Measurements from ENCODE around the gene RHOXF2.
"Not testable (repeated sequence)": the region's sequence is repeated elsewhere in the genome, so short reads cannot be mapped to it uniquely, and the experiment has no call there.

Gene RHOXF2, protein sequence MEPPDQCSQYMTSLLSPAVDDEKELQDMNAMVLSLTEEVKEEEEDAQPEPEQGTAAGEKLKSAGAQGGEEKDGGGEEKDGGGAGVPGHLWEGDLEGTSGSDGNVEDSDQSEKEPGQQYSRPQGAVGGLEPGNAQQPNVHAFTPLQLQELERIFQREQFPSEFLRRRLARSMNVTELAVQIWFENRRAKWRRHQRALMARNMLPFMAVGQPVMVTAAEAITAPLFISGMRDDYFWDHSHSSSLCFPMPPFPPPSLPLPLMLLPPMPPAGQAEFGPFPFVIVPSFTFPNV
- total RNA-seq: 0 reads per million in 2 donors

DNA sequence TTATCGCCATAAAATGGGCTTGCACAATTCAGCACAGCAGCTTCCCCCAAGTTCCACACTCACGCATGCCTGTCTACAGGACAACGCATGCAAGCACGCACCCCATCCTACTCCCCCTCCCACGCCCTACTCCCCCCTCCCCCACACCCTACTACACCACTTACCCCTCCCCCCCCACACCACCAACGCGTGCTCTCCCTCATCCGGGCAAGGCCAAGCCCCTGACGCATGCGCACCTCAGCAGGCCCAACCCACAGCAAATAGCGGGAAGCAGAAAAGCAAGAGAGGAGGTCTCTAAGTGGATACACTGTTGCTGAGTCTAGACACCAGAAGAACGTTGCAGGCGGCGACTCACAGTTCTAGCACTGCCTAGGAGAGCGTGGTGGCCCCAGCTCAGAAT is at the start of gene RHOXF2:
Gene RHOXF2 (plus strand): TSS at position 301 of the 400 bp plus-strand sequence. CDS start 138 bp downstream, outside the sequence.
- DNase-seq: not testable (repeated sequence)

DNA sequence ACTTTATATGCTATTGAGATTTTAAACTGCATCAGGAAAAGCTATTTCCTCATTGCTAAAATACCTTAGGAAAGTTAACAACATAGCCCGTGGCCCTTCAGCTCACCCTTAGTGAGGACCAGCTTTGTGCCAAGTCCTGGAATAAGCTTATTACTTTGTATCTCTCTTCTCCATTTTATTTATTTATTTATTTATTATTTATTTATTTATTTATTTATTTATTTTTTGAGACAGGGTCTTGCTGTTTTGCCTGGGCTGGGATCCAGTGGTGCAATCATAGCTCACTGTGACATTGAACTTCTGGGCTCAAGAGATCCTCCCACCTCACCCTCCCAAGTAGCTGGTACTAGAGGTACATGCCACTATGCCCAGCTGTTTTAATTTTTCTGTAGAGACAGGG is 49.0 kb upstream of the RHOXF2 start:
- no peak for DNase-seq

DNA sequence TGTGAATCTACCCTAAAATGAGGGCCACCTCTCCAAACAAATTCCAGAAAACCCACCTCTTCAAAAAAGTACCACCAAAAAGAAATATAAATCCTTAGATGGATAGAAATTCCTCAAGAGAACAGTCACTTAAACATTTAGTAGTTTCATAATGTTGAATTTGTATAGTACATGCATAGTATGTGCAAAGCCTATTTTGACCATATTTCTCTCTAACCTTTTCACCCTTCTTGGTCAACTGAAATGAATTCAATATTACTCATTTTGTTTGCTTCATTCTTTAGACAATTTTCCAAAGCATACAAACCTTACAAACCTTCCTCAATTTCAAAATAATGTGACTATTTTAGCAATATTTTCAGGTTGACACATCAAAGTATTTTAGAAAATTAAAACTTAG is 46.8 kb upstream of the RHOXF2 start:
- DNase-seq: no peak

DNA sequence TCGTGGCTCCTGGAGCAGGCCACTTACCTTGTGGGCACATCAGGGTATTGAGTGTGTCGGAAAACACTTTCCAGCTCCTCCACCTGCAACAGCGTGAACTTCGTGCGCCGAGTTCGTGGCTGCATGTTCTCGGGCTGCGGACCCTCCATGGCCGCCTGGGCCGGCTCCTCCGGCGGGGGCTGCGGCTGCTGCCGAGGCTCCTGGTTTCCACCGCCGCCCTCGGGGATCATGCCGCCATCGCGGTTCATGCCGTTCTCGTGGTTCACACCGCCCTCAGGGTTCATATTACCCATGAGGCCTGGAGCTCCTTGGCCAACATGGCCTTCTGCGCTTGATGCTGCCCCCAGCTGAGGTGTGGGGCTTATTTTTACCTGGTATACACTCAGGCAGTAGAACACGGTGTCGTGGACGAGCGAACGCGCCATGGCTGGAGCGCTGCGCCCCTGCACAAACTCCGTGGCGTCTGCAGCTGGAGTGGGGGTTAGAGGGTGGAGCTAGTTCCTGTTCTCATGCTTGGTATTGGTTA is 42.9 kb upstream of the RHOXF2 start, which contains the start of gene RHOXF1:
Gene RHOXF1 (minus strand): TSS at position 476 of the 526 bp plus-strand sequence. CDS start 51 bp downstream, at position 425.
- DNase-seq: no peak

DNA sequence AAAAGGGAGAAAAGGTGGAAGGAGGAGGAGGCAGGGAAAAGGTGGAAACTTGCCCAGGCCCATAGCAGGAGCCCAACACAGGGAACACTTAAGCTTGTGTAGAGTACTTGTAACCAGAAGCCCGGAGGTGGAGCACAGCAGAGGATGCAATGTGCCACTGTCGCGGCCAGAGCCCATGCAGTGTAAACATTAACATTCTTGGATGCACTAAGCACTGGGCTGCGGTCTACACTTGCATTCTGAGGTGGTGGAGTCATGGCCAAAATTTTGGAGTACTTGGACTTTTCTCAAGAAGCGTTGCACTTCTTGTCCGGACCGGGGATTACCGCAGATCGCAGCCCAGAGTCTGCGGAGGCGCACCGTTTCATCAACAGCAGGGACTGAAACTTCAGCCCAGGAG is 38.2 kb upstream of the RHOXF2 start:
- no peak for DNase-seq

DNA sequence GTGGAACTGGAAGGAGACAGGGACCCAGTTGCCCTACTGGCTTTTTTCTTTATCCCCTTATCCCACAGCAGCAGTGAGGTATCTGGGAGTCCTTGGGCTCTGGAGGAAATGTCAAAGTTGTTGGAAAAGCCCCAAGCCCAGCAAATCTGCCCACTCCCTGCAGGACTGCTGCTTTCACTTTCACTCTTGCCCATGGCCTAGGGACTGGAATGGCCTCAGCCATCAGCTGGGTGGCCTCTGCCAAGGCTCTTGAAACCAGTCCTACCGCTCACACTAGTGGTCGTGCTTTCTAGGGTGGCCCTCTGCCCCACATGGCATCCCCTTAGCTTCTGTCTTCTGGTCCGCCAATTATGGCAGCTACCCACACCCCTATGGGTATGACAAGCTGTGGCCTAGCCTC is 33.0 kb upstream of the RHOXF2 start:
- DNase-seq: no peak

DNA sequence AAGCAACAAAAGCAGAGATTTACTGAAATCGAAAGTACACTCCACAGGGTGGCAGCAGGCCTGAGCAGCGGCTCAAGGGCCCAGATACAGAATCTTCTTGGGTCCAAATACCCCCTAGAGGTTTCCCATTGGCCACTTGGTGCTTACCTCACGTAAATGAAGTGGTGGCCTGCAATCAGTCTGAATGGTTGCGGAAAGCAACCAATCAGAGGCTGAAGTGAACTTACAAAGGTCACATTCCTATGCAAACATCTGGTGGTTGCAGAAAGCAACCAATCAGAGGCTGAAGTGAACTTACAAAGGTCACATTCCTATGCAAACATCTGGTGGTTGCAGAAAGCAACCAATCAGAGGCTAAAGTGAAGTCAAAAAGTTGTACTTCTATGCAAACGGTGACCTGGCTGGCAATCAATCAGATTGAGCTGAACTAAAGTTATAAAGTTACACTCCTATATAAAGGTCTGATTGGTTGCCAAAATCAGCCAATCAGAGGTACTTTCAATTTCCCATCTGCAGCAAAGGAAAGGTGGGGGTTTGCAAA is 30.0 kb upstream of the RHOXF2 start:
- DNase-seq: not testable (repeated sequence)

DNA sequence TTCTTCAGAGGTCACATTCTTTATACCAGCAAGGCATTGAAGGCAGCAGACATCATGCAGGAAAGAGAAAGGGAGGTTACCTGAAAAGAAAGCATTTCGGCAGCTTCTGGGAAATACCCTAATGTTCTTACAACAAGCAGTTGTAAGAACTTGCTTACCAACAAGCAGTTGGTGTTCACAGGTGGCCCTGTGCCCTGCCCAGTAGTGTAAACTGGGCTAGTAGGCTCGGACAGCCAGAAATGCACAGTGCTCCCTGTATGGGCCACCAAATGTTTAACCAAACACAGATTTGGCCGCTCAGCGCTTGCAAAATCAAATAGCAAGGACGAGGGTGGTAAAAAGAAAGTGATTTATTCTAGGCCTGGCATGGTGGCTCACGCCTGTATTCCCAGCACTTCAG is 22.3 kb upstream of the RHOXF2 start:
- no peak for DNase-seq

DNA sequence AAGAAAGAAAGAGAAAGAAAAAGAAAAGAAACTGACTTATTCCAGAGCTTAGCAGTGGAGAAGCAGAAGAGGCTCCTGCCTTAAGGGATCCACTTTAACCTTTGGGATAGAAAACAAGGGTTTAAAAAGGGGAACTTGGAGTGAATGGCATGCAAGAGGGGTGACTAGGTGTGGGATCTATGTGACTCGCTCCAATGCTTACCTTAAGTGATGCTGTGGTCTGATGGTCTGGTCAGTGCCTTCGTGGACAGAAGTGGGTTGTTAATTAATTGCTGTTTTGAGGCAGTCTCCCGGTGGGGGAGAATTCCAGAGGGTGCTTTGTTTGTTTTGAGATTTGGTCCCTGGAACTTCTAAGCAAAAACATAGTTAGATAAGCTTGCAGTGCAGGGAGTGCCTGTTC is 21.6 kb upstream of the RHOXF2 start:
- DNase-seq: no peak

DNA sequence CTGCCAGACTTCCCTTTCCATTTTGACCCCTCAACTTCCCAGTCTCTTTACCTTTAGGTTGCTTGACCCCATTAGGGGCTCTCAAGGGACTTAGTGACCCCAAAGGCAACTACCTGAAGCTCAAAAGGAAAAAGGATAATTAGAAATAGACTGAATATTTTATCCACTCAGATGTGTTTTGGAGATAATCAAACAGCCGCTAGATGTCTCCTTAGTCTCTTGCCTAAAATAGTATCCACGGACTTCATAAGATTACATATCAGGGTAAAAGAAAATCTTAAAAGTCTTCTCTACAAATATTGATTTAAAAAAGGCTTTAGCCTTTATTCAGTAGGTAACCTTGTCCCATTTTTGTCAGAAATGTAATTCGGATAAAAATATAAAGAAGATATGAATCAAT is 21.0 kb upstream of the RHOXF2 start:
- DNase-seq: no peak

DNA sequence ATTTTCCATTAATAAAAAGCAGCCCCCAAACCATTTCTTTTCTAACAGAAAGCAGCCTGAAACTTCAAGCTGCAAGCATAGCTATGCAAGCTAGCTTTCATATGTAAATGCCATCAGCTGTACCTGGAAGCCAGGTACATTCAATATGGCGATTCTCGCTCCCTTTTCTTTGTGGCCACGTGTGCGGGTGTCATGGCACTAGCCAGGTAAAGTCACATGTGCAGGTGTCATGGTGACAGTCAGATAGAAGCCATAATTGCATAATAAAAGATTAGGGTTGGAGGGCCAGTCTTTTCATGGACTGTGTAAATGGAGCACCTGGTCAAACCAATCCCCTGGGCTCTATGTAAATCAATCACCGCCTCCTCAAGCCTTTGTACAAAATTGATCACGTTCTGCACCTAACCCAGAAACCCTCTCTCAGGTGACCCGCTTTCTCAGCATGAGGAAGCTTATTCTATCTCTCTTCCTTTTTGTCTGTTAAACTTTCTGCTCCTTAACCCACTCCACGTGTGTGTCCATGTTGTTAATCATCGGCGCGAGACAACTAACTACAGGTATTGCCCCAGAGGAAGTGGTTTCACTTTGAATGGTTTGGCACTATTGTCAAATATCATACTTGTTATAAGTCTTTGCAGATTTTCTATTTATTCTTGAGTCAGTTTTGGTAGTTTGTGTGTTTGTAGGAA is 18.0 kb upstream of the RHOXF2 start:
- DNase-seq: no peak

DNA sequence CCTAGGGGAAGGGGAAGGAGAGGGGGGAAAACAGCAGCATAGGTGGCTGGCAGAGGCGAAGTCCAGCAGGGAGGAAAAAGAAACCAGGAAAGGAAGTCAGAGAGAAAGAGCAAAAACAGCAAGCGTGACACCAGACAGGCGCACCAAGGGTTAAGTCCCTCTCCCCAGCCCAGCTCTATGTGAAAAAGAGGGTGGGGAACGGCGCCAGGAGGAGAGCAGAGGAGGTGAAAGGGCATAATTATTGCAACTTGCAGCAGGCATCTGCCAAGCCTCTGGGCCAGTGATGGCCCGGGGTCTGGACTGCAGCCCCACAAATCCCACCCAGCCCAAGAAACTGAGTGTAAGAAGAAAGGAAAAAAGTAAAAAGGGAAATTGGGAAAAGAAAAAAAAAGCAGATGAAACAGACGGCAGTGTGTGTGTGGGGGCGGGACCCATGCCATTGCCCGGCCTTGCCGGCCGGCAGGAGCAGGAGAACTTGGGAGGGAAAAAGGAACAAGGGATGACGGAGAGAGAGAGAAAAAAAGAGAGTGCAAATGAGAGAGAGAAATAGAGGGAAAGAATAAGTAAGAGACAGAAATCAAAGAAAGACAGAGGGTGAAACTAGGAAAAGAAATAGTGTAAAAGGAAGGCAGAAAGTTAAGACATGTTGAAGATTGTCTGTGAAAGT is 14.1 kb upstream of the RHOXF2 start:
- DNase-seq: no peak

DNA sequence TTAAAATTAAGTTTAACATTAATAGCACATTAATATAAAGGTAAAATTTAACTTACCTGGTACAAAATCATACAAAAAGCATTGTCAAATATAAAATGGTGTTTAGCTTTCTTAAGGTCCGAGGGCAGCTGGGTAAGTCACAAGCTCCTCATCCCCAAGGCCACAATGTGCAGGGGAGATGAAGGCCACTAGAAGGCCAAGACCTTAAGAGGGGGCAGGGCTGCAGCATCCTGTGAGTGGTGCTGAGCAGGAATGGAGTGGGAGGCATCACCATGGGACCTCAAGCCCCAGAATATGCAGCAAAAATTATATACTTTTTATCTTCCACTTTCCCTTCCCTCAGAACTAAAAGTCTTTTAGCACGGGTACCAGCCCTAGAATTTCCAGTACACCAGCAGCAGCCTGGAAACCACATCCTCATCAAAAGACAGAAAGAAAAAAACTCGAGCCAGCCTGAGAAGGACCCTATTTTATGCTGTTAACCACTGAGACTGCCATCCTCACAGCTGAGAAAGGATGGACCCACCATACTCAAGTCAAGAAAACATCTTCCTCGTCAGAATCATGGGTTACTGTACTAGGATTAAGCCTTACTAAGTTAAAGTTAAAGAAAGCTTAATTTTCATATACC is 13.0 kb upstream of the RHOXF2 start:
- DNase-seq: no peak

DNA sequence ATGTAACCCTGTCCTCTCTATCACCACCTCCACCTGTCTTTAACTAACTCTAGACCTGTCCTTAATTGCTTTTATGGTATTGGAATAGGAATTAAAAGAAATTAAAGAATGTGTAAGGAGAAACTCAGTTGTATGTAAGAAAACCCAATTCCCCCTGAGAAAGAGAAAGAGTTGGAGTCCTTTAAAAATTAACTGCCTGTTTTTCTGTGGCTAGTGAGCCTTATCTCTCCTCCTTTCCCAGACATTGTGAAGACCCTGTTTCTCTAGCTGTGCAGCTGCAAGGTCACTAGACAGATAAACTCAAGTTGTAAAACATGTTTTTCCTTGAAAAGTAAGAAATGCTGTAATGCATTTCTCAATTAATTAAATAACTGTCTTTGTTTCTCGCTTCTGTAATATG is 12.1 kb upstream of the RHOXF2 start:
- not testable (repeated sequence) for DNase-seq

DNA sequence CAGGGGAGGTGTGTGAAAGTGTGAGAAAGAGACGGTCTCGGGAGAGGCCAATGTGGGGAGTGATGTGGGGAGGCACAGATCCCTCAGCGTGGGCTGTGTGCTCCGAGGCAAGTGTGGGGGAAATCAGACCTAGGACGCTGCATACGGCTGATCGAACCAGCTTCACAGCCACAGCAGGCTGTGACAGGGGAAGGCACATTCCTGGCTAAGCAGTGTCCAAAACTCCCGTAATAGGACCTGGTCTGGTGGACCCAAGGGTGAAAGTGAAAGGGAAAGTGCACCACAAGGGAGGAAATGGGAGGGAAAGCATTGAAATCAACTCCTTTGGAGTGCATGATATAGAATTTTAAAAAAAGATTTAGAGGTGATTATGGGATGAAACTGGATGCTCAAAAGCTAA is 10.9 kb upstream of the RHOXF2 start:
- DNase-seq: no peak

DNA sequence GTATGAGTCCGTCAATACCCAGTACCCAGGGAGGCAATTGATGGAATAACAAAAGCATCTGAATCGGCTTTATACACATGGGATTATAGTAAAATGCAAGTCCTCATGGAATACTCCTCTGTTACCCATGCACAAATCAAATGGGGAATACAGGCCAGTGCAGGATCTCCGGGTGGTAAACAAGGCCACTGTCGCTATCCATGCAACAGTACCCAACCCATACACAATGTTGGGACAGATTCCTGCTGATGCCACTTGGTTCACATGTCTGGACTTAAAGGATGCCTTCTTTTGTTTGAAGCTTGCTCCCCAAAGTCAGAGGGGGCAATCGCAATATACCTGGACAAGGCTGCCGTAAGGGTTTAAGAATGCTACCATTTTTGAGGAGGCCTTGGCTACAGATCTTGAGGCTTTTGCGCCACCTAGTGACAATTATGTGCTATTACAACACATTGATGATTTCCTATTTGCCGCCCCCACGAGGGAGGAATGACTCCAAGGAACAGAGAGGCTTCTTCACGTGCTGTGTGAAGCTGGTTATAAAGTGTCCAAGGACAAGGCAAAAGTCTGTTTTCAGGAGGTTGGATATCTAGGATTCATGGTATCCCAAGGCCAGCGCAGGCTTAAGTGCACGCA is 8.2 kb upstream of the RHOXF2 start:
- not testable (repeated sequence) for DNase-seq

DNA sequence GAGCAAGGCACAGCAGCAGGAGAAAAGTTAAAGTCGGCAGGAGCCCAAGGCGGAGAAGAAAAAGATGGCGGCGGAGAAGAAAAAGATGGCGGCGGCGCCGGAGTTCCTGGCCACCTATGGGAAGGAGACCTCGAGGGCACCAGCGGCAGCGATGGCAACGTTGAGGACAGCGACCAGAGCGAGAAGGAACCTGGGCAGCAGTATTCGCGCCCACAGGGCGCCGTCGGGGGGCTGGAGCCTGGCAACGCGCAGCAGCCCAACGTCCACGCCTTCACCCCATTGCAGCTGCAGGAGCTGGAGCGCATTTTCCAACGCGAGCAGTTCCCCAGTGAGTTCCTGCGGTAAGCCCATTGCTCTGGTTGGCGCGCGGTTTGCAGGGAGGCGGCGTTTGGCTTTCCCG is 673 bp downstream of the RHOXF2 start:
- not testable (repeated sequence) for DNase-seq

DNA sequence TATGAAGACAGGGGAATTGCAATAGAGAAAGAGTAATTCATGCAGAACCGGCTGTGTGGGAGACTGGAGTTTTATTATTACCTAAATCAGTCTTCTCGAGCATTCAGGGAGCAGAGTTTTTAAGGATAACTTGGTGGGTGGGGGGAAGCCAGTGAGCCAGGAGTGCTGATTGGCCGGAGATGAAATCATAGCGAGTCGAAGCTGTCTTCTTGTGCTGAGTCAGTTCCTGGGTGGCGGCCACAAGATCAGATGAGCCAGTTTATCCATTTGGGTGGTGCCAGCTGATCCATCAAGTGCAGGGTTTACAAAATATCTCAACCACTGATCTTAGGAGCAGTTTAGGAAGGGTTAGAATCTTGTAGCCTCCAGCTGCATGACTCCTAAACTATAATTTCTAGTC is 34.8 kb downstream of the RHOXF2 start:
- not testable (repeated sequence) for DNase-seq

DNA sequence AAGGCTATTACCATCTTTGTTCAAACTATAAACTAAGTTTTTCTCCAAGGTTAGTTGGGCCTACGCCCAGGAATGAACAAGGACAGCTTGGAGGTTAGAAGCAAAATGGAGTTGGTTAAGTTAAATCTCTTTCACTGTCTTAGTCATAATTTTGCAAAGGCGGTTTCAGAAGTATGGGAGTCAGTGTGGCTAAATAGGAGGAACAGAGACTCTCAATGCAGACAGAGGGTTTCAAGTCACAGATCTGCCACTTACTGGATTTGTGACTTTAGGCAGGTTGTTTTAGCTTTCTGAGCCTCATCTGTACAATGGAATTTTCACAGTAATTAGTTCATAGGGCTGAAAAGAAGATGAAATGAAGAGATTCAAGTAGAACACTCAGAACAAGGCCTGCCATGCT is 35.3 kb downstream of the RHOXF2 start:
- DNase-seq: not testable (repeated sequence)

DNA sequence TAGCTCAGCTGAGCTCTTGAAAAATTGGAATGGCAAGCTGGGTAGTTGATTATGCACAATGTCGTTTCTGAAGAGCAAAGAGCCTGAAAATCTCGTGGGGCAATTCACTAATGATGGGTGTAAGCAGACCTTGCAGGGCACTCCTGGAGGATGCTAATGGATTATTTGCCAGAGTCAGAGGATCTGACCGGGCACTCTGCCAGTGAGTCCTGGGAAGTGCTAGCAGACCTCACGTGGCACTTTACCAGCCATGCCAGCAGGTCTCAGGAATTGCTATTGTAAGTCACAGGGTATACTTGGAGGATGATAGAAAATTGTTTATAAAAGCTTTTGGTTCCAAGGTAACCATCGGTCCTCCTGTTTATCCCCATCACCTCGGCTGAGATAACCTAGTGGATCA is 37.4 kb downstream of the RHOXF2 start:
- not testable (repeated sequence) for DNase-seq

DNA sequence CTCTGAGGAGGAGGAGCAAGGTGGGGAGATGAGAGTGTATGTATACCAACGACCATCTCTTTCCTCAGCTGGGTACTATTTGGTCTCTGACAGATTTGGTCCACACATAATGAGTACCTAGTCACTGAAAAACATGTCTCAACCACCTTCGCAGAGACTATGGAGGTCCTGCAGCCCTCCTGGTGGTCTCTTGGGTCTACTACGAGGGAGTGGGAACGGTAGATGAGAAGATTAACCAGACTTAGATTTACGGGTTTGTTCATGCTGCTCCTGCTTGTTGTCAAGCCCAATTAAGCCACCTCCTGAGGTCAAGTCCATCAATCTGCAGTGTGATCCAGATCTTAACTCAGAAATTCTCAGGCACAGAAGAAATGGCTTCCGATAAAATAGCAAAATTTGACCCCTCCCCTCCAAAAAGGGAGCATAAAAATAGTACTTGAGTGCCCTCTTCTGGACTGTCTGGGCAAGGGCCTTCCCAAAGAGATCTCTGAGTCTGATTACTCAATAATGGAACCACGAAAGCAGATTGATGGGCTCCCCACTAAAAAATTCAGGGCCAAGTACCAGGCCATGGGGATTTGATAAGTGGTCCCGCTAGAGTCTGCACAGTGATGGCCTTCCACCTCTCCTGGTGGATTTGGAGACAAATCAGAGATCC is 38.3 kb downstream of the RHOXF2 start:
- not testable (repeated sequence) for DNase-seq

DNA sequence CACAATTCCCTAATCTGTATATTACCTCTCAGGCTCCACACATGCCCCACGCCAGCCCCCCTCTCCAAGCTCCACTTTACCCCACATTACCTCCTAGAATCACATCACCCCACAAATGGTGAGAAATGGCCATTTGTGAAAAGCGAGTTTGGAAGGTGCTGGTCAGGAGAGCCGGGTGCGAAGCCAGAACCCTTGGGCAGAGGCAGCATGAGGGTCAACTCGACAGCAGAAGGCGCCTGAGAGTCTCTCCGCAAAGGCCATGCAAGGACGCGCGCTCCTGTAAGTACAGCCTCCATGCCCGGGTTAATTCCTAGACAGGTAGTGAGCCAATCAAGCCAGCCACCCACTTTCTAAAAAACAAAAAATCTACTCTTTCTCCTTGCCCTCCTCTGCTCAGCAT is 42.4 kb downstream of the RHOXF2 start:
- DNase-seq: no peak

All from T-helper 9 cell (primary cell).